Measurements from ENCODE around the gene ANTXR1. TPM values are rescaled to one million over a fixed set of nuclear protein-coding genes. Genes with fewer than 3 reads are reported as not detected.
A peak's percentile ranks its signal among the peaks of the same experiment; 100 is the strongest.

ANTXR1 gene
- 24.5 and 34.7 TPM in 2 replicates for total RNA-seq
- 29.1 and 35.3 TPM in 2 replicates for polyA plus RNA-seq

DNA sequence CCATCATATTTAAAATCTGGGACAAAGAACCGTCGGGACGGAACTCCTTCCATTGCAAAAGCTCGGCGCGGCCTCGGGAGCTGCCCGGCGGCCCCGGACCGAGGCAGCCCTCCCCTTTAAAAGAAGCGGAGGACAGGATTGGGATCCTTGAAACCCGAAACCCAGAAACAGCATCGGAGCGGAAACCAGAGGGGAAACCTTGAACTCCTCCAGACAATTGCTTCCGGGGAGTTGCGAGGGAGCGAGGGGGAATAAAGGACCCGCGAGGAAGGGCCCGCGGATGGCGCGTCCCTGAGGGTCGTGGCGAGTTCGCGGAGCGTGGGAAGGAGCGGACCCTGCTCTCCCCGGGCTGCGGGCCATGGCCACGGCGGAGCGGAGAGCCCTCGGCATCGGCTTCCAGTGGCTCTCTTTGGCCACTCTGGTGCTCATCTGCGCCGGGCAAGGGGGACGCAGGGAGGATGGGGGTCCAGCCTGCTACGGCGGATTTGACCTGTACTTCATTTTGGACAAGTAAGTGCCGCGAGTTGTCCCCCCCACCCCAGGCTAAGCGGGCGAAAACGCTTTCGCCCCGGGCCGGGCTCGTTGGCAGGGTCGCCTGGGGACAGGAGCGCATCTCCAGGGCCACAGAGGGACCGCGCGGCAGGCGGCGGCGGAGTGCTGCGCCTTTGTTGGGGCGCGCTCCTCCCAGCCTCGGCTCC, at the start of gene ANTXR1:
TSS of gene ANTXR1 (plus strand) at position 38 of the 698 bp plus-strand sequence. CDS start at position 359, 321 bp downstream.
- no peak for TF ChIP-seq EZH2phosphoT487 (IDR thresholded peaks at IDR 0.05; ENCODE audit: low read depth, severe bottlenecking, unreplicated experiment)
- no peak for TF ChIP-seq EZH2 (IDR thresholded peaks at IDR 0.05; ENCODE audit: borderline replicate concordance)
- 1% methylated on average over 61 of the region's 63 CpGs for WGBS (ENCODE audit: low lambda C conversion rate, missing lambda C conversion rate)
- peak within 1 kb of the TSS; percentile 90 for H2AFZ ChIP-seq
- peak; percentile 69 for DNase-seq (ENCODE audit: low spot score)
- H3K36me3 ChIP-seq (replicated peaks; ENCODE audit: insufficient read depth, low read depth), result no peaks in the 10 kb centered on the region
- H3K79me2 ChIP-seq, result peaks cover 42% of the 10 kb centered on the region
- H4K20me1 ChIP-seq (ENCODE audit: insufficient read depth, poor library complexity, severe bottlenecking), result peaks cover 19% of the 10 kb centered on the region
- H3K4me3 ChIP-seq, result peak within 1 kb of the TSS; percentile 50
- peaks cover 6% of the 10 kb centered on the region for H3K4me1 ChIP-seq (ENCODE audit: insufficient read depth)
- no peaks in the 10 kb centered on the region for H3K9me2 ChIP-seq (replicated peaks; ENCODE audit: insufficient read depth)
- H3K9me3 ChIP-seq (ENCODE audit: low read depth), result no peaks in the 10 kb centered on the region
- H3K4me2 ChIP-seq, result peak within 1 kb of the TSS; percentile 82
- peaks cover 11% of the 10 kb centered on the region for H3K27me3 ChIP-seq
- peak within 1 kb of the TSS; percentile 60 for H3K27ac ChIP-seq

GRCh38 chr2:68964282-68964681, 48.7 kb upstream of the ANTXR1 start:
- no peaks in the 10 kb centered on the region for H4K20me1 ChIP-seq (ENCODE audit: insufficient read depth, poor library complexity, severe bottlenecking)
- DNase-seq (ENCODE audit: low spot score), result no peak
- no peak overlapping the region for H2AFZ ChIP-seq
- H3K9me2 ChIP-seq (replicated peaks; ENCODE audit: insufficient read depth), result no peaks in the 10 kb centered on the region
- H3K36me3 ChIP-seq (replicated peaks; ENCODE audit: insufficient read depth, low read depth), result no peaks in the 10 kb centered on the region
- H3K9me3 ChIP-seq (ENCODE audit: low read depth), result no peaks in the 10 kb centered on the region
- H3K4me1 ChIP-seq (ENCODE audit: insufficient read depth), result no peaks in the 10 kb centered on the region
- no peaks in the 10 kb centered on the region for H3K27me3 ChIP-seq
- TF ChIP-seq, protein P1, sequence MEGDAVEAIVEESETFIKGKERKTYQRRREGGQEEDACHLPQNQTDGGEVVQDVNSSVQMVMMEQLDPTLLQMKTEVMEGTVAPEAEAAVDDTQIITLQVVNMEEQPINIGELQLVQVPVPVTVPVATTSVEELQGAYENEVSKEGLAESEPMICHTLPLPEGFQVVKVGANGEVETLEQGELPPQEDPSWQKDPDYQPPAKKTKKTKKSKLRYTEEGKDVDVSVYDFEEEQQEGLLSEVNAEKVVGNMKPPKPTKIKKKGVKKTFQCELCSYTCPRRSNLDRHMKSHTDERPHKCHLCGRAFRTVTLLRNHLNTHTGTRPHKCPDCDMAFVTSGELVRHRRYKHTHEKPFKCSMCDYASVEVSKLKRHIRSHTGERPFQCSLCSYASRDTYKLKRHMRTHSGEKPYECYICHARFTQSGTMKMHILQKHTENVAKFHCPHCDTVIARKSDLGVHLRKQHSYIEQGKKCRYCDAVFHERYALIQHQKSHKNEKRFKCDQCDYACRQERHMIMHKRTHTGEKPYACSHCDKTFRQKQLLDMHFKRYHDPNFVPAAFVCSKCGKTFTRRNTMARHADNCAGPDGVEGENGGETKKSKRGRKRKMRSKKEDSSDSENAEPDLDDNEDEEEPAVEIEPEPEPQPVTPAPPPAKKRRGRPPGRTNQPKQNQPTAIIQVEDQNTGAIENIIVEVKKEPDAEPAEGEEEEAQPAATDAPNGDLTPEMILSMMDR (IDR thresholded peaks at IDR 0.05; ENCODE audit: poor library complexity), result no peak
- TF ChIP-seq EZH2 (IDR thresholded peaks at IDR 0.05; ENCODE audit: borderline replicate concordance) (no peak), EZH2phosphoT487 (IDR thresholded peaks at IDR 0.05; ENCODE audit: low read depth, severe bottlenecking, unreplicated experiment) (no peak)
- no peaks in the 10 kb centered on the region for H3K79me2 ChIP-seq
- no peak overlapping the region for H3K4me3 ChIP-seq
- H3K4me2 ChIP-seq, result no peak overlapping the region
- no peak overlapping the region for H3K27ac ChIP-seq

- DNase-seq (ENCODE audit: low spot score), result no peak
- Histone ChIP-seq H4K20me1 (ENCODE audit: insufficient read depth, poor library complexity, severe bottlenecking) (no peaks in the 10 kb centered on the region), H2AFZ (no peak overlapping the region), H3K27ac (no peak overlapping the region), H3K9me2 (replicated peaks; ENCODE audit: insufficient read depth) (no peaks in the 10 kb centered on the region), H3K27me3 (no peaks in the 10 kb centered on the region), H3K4me1 (ENCODE audit: insufficient read depth) (no peaks in the 10 kb centered on the region), H3K4me3 (no peak overlapping the region), H3K4me2 (no peak overlapping the region), H3K79me2 (no peaks in the 10 kb centered on the region), H3K9me3 (ENCODE audit: low read depth) (no peaks in the 10 kb centered on the region), H3K36me3 (replicated peaks; ENCODE audit: insufficient read depth, low read depth) (no peaks in the 10 kb centered on the region)
- WGBS (ENCODE audit: low lambda C conversion rate, missing lambda C conversion rate), result 97% methylated on average over 1 of the region's 1 CpG
- TF ChIP-seq EZH2phosphoT487 (IDR thresholded peaks at IDR 0.05; ENCODE audit: low read depth, severe bottlenecking, unreplicated experiment), result no peak
- TF ChIP-seq EZH2 (IDR thresholded peaks at IDR 0.05; ENCODE audit: borderline replicate concordance), result no peak
- TF ChIP-seq, protein P1 (IDR thresholded peaks at IDR 0.05; ENCODE audit: poor library complexity), result no peak
Measured at GRCh38 chr2:68968221-68968620, 44.8 kb upstream of the ANTXR1 start.

DNA sequence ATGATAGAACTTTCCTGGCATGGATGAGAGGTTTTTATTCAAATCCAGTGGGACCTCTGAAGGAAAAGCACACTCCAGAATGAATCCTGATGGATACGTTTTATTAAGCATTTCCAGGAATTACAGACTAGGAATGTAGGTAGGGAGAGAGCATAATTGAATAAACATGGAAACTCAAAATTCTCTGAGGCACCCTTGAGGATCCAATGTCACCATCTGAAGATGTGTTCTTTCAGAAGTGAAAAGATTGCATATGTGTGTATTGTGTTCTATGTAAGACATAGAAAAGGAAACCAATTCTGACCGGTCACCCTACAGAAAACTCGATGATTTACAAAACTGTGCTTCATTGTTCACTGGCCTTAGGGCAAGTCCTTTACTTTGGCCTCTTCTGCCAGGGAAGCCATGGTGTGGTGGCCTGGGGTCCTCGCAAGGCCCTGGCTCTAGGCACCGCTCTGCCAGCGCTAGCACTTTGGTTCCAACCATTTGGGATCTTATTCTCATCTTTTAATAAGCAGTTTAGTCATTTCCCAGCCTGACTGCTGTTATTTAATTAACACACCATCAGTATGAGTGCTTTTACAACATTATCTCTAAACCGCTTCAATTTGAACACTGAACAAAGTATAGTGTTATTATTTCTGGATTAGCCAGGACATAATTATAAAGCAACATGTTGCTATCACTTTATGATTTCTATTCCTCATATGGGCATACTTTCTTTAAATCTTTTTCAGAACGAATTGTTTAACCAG, 43.1 kb upstream of the ANTXR1 start:
- Histone ChIP-seq H2AFZ (no peak overlapping the region), H3K27ac (no peak overlapping the region), H3K4me1 (ENCODE audit: insufficient read depth) (no peaks in the 10 kb centered on the region)

More for the DNA sequence above, 43.1 kb upstream of the ANTXR1 start:
- no peak overlapping the region for H3K4me3 ChIP-seq
- DNase-seq (ENCODE audit: low spot score), result no peak
- H3K9me3 ChIP-seq (ENCODE audit: low read depth), result no peaks in the 10 kb centered on the region
- no peak overlapping the region for H3K4me2 ChIP-seq
- H3K36me3 ChIP-seq (replicated peaks; ENCODE audit: insufficient read depth, low read depth), result no peaks in the 10 kb centered on the region
- no peaks in the 10 kb centered on the region for H3K9me2 ChIP-seq (replicated peaks; ENCODE audit: insufficient read depth)
- WGBS (ENCODE audit: low lambda C conversion rate, missing lambda C conversion rate), result 90% methylated on average over 8 of the region's 8 CpGs
- no peaks in the 10 kb centered on the region for H3K27me3 ChIP-seq
- H4K20me1 ChIP-seq (ENCODE audit: insufficient read depth, poor library complexity, severe bottlenecking), result no peaks in the 10 kb centered on the region
- TF ChIP-seq EZH2phosphoT487 (IDR thresholded peaks at IDR 0.05; ENCODE audit: low read depth, severe bottlenecking, unreplicated experiment), result no peak
- no peak for TF ChIP-seq EZH2 (IDR thresholded peaks at IDR 0.05; ENCODE audit: borderline replicate concordance)
- TF ChIP-seq, protein P1 (IDR thresholded peaks at IDR 0.05; ENCODE audit: poor library complexity), result no peak
- no peaks in the 10 kb centered on the region for H3K79me2 ChIP-seq

Data from hepatocyte (in vitro differentiated cells).